GM12875 (cell line): ENCODE measurements around the gene SCYGR6.
"Not testable (repeated sequence)": the region's sequence is repeated elsewhere in the genome, so short reads cannot be mapped to it uniquely, and the experiment has no call there.

Experiments used
- H3K4me3 ChIP-seq: one replicate; pipeline ENCODE4 v1.5.1; 2011; ENCODE audit warnings: low read depth, low read length, control low read depth
- CTCF ChIP-seq: IDR thresholded peaks from 2 replicates; pipeline ENCODE4 v1.5.1; 2011; ENCODE audit warnings: low read depth, mild to moderate bottlenecking, control low read depth, inconsistent platforms, low read length, moderate library complexity, borderline replicate concordance; ENCODE audit not compliant: insufficient read depth

The SCYGR6 gene

GRCh38 chr2:227728035-227728434 lies 3.5 kb upstream of the SCYGR6 start, which contains the start of gene SCYGR7:
SCYGR7 (plus strand) TSS chr2:227728335; CDS start chr2:227728335, 0 bp downstream.
- no peak for TF ChIP-seq CTCF
- H3K4me3 ChIP-seq, result no peak within 1 kb of the TSS

GRCh38 chr2:227722821-227723220 lies 1.7 kb downstream of the SCYGR6 start:
- not testable (repeated sequence) for H3K4me3 ChIP-seq

DNA sequence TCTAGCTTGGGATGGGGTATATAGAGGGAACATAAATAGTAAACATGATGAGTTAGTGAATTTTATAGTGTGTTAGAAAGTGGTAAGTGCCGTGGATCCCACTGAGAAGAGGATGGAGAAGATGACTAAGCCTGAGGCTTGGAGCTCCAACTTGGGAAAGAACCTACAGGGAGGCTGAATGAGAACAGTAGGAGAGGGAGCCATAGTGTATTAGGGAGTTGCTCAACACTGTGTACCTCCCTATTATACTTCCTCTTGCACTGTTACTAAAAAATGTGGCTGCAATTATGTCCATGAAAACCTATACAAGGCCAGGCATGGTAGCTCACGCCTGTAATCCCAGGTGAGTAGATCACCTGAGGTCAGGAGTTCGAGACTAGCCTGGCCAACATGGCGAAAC lies 3.9 kb downstream of the SCYGR6 start:
- H3K4me3 ChIP-seq, result no peak overlapping the region
- no peak for TF ChIP-seq CTCF

- TF ChIP-seq CTCF, result no peak
Observed at GRCh38 chr2:227719641-227720040, 4.9 kb downstream of the SCYGR6 start.

DNA sequence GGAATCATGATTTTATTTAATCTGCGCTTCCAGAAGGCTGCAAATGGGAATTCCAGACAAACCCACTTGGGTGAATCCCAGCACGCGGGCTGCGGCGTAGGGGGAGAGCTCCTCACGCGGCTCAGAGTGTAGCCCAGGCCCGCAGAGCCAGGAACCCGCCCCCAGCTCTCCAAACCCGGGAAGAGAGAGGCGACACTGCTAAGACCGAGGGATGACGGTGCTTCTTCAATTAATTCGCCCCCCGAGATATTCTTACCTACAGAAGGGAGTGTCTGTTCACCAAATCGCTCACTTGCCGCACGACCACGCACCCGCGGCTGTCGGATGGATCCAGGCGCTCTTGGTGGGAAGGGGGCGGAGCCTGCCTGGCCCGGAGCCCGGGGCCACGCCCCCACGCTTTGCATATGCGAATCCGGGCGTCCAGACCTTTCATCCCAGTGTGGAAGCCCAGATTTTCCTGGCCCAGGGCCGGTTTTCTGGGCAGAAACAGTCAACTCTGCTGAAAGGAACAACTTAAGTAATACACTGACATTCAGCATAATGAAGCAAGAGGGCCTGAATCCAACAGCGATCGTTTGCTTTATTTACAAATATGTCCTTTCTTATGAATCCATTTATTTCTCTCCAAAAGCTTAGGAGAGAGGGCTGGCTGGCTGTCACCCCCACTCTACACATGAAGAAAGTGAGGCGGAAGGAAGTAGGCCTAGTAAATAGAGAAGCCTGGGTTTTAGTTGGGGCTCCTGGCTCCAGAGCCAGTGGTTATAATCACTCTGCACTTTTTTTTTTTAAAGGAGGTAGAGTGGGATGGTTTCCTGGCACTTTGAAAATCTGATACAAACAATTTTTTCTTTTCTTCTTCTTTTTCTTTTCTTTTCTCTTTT lies 6.6 kb downstream of the SCYGR6 start, which contains the start of gene SLC19A3:
TSS of gene SLC19A3 (minus strand) at position 342 of the 881 bp plus-strand sequence. CDS start 15,710 bp downstream, outside the sequence.
- no peak within 1 kb of the TSS for H3K4me3 ChIP-seq
- TF ChIP-seq CTCF, result no peak

More at GRCh38 chr2:227719641-227720040, 4.9 kb downstream of the SCYGR6 start:
- H3K4me3 ChIP-seq, result no peak overlapping the region

DNA sequence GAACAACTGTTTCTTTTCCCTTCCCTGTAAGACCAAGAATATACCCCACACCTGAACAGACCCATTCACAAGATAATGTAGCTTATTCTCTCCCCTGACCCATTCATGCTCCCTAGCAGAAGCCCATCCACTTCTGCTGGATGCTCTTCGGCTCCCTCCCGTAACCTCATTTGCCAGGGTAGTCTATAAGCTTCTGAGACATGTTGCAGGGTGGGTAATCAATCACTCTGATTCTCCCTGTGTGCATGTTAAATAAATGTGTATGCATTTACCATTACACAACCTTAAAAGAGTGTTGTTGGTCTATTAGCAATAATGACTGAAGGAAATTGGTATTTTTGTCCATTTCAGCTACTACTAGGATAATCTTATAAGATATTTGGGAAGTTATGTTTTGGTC lies 8.1 kb downstream of the SCYGR6 start:
- no peak for TF ChIP-seq CTCF
- H3K4me3 ChIP-seq, result no peak overlapping the region

DNA sequence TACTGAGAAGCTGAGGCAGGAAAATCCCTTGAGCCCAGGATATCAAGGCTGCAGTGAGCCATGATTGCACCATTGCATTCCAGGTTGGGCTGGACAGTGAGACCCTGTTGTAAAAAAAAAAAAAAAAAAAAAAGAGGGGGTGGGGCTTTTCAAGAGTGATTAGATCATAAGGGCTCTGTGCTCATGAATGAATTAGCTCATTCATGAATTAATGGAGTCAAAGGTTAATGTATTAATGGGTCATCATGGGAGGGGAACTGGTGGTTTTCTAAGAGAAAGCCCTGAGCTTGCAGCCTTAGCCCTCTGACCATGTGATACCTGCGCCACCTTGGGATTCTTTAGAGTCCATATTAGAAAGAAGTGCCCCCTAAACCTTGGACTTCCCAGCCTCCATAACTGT lies 11.3 kb downstream of the SCYGR6 start:
- no peak overlapping the region for H3K4me3 ChIP-seq
- TF ChIP-seq CTCF, result no peak
